ENCODE measurements around the gene ZNF600. TPM values are rescaled to one million over a fixed set of nuclear protein-coding genes. Genes with fewer than 3 reads are reported as not detected.
A peak's percentile ranks its signal among the peaks of the same experiment; 100 is the strongest.

ZNF600 gene
- total and polyA plus RNA-seq, 2 of the 8 experiments (the other 6 are each of a cell fraction or from before 2014, with no cell fraction given) = 2.1 to 8.0 TPM

GRCh38 chr19:52748336-52748950 is 38.1 kb downstream of the ZNF600 start:
- Histone ChIP-seq H2AFZ (ENCODE audit: low read length) (peak overlapping the region; percentile 96), H2BK5ac (ENCODE audit: low read depth, low read length) (no peak overlapping the region), H3K79me2 (ENCODE audit: control insufficient read depth in 1 of 2, insufficient read depth in 2 of 2, low read length in 2 of 2) (no peaks in the 10 kb centered on the region), H4K8ac (ENCODE audit: extremely low read depth, insufficient read depth, low read length) (no peak overlapping the region), H2BK15ac (ENCODE audit: low read length) (no peak overlapping the region), H3K27me3 (replicated peaks in 1 of 4; ENCODE audit: control insufficient read depth in 3 of 4, extremely low read depth in 1 of 4, insufficient read depth in 3 of 4, low read length in 3 of 4) (no peaks in the 10 kb centered on the region), H3K18ac (ENCODE audit: extremely low read depth, low read length) (no peak overlapping the region), H3K79me1 (ENCODE audit: low read depth, low read length) (no peaks in the 10 kb centered on the region), H3K23ac (ENCODE audit: insufficient read length) (no peak overlapping the region), H3K4me2 (ENCODE audit: insufficient read depth in 1 of 2, low read depth in 2 of 2, low read length in 2 of 2) (peak overlapping the region; percentile 36 to 75), H3K23me2 (ENCODE audit: low read depth, low read length) (no peaks in the 10 kb centered on the region), H3K9me3 (ENCODE audit: insufficient read depth in 2 of 2, low read depth in 1 of 2, low read length in 1 of 2) (no peaks in the 10 kb centered on the region), H4K5ac (ENCODE audit: insufficient read length, low read depth, low read length) (no peak overlapping the region), H2AK5ac (ENCODE audit: low read depth, low read length) (no peak overlapping the region), H3K4me1 (replicated peaks in 1 of 4; ENCODE audit: control insufficient read depth in 3 of 4, insufficient read depth in 4 of 4, low read length in 3 of 4) (no peaks in the 10 kb centered on the region), H2BK120ac (replicated peaks; ENCODE audit: low read depth, low read length) (no peak overlapping the region), H3K14ac (ENCODE audit: insufficient read length) (no peak overlapping the region), H3K4me3 (ENCODE audit: extremely low read depth in 1 of 4, insufficient read depth in 2 of 4, low read depth in 3 of 4, low read length in 4 of 4) (peak overlapping the region; percentile 31 to 59 (median 42); a peak in 5 of 8 replicates), H4K20me1 (replicated peaks in 1 of 2; ENCODE audit: control insufficient read depth in 1 of 2, insufficient read depth in 2 of 2, low read length in 2 of 2) (no peaks in the 10 kb centered on the region), H3K56ac (replicated peaks; ENCODE audit: insufficient read length, low read depth, low read length) (no peak overlapping the region), H2BK20ac (ENCODE audit: low read length) (no peak overlapping the region), H4K91ac (replicated peaks; ENCODE audit: insufficient read length, low read length) (no peak overlapping the region), H3K9ac (replicated peaks in 1 of 4; ENCODE audit: extremely low read depth in 1 of 4, low read depth in 3 of 4, low read length in 3 of 4) (peak overlapping the region in 1 of 4 experiments; percentile 6; a peak in 1 of 7 replicates), H3K27ac (ENCODE audit: low read depth, low read length) (no peak overlapping the region), H3K36me3 (ENCODE audit: control insufficient read depth in 2 of 4, insufficient read depth in 4 of 4, low read length in 3 of 4) (no peaks in the 10 kb centered on the region), H3K4ac (replicated peaks; ENCODE audit: insufficient read length, low read depth, low read length) (no peak overlapping the region), H2BK12ac (ENCODE audit: low read depth, low read length) (no peak overlapping the region)
- CTCF ChIA-PET (ENCODE audit: partially characterized antibody) = interaction anchor here (1.0 to 1.4 kb wide), 5 partner anchors 11 to 147 kb away, joined by 3 to 5 read pairs (median 4); no protein-coding TSS in a partner anchor
- POLR2A ChIA-PET (ENCODE audit: partially characterized antibody) = interaction anchor here (0.6 kb wide), 1 partner anchor 178 kb away, joined by 3 read pairs; no protein-coding TSS in a partner anchor
- DNase-seq (ENCODE audit: low read depth in 1 of 2, low spot score in 2 of 2) = no peak
- WGBS, 2 experiments (ENCODE audit: extremely low coverage in 1 of 2, insufficient coverage in 1 of 2, insufficient read length in 1 of 2, insufficient replicate concordance in 2 of 2, low coverage in 1 of 2, low lambda C conversion rate in 2 of 2, missing lambda C conversion rate in 1 of 2) = 30% methylated on average over 8 of the region's 8 CpGs; no CpG with 5 or more reads in 1 of the 2 experiments
- peak; percentile 7 for FAIRE-seq
- no peak for TF ChIP-seq RXRA (IDR thresholded peaks at IDR 0.05; ENCODE audit: insufficient read depth, low read depth, low read length)
- TF ChIP-seq POLR2A (IDR thresholded peaks at IDR 0.05; ENCODE audit: control extremely low read depth in 1 of 2, low read depth in 2 of 2, low read length in 2 of 2) = no peak
- no peak for TF ChIP-seq TCF12 (IDR thresholded peaks at IDR 0.05; ENCODE audit: low read depth, low read length)
- TF ChIP-seq, protein P1, sequence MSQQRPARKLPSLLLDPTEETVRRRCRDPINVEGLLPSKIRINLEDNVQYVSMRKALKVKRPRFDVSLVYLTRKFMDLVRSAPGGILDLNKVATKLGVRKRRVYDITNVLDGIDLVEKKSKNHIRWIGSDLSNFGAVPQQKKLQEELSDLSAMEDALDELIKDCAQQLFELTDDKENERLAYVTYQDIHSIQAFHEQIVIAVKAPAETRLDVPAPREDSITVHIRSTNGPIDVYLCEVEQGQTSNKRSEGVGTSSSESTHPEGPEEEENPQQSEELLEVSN (IDR thresholded peaks at IDR 0.05) = no peak
- peak; percentile 70 for TF ChIP-seq ASH2L (IDR thresholded peaks at IDR 0.05; ENCODE audit: low read length)
- TF ChIP-seq GABPA (IDR thresholded peaks at IDR 0.05; ENCODE audit: borderline replicate concordance, insufficient read depth, low read length) = no peak
- TF ChIP-seq CTCF (IDR thresholded peaks at IDR 0.05; ENCODE audit: control extremely low read depth in 1 of 3, insufficient read depth in 1 of 3, low read depth in 1 of 3, low read length in 3 of 3) = peak in 2 of 3 experiments; percentile 32 to 44; a peak in 3 of 4 replicates
- no peak for TF ChIP-seq SIRT6 (IDR thresholded peaks at IDR 0.05; ENCODE audit: low read length)
- TF ChIP-seq CTBP2 (IDR thresholded peaks at IDR 0.05; ENCODE audit: borderline replicate concordance, insufficient read depth, insufficient read length, low read length) = no peak
- TF ChIP-seq BACH1 (IDR thresholded peaks at IDR 0.05; ENCODE audit: low read length) = no peak

Data from H1 (cell line).